GM18858 (cell line): ENCODE data around the gene FA2H.

Experiments used
- ATAC-seq: cut with Tn5 transposase; IDR thresholded peaks from one replicate; pipeline ENCODE4 v1.9.1; 2021; ENCODE audit not compliant: unreplicated experiment

The FA2H gene

DNA sequence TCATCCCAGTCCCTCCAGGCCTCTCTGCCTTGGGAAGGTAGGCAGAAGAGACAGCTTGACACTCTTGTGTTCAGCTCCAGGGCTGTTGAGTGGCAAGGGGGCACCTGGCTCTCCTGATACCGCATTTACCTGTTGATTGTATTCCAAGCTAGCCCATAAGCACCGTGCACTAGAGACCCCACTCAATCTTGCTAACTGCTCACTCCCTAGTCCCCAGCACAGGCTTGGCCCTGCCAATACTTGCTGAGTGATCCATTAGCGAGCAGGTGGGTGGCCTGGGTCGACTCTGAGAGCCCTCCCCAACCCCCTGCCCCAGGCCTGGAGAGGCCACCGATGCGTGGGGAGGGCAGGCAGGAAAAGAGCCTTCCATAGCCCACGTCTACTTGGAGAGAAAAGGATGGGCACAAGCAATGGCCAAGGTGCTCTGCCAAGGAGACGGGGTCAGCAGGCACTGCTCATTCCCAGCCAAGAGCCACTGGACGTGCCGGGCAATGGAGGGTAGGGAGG is 29.5 kb downstream of the FA2H start:
- no peak for ATAC-seq

DNA sequence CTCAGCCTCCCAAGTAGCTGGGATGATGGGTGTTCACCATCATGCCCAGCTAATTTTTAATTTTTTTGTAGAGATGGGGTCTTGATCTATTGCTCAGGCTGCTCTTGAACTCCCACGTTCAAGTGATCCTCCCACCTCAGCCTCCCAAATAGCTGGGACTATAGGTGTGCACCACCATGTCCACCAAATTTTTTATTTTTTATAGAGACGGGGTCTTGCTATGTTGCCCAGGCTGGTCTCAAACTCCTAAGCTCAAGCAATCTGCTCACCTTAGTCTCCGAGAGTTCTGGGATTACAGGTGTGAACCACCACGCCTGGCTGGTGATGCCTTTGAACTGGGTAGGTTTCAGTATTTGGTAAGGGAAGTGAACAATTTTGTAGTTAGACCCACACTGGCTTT is 30.1 kb downstream of the FA2H start:
- ATAC-seq: no peak

DNA sequence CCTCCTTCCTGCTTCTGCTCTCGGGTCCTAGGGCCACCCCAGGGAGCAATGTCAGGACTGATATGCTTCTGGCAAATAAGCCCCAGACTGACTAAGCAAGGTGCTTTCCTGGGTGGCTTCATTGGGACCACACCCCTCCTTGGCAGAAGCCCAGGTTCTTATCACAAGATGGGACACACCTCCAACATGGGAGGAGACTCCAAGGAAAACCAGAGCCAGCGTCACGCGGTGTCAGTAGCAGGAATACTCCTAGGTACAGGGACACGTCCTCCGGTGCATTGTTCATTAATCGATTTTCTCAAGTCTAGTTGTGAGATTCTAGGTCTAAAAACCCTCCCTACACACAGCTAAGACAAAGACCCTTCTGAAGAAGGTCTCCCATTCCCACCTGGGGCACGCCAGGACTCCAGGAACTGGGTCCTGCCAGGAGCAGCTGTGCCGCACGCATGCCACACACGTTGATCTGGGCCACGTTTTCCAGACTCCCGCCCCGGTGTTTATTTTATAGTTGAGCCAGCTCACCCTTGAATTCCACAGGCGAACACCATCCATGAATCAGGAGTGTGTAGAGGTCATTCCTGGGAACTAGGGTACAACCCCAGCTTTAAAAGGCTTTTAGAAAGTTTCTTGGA is 30.8 kb downstream of the FA2H start:
- no peak for ATAC-seq

DNA sequence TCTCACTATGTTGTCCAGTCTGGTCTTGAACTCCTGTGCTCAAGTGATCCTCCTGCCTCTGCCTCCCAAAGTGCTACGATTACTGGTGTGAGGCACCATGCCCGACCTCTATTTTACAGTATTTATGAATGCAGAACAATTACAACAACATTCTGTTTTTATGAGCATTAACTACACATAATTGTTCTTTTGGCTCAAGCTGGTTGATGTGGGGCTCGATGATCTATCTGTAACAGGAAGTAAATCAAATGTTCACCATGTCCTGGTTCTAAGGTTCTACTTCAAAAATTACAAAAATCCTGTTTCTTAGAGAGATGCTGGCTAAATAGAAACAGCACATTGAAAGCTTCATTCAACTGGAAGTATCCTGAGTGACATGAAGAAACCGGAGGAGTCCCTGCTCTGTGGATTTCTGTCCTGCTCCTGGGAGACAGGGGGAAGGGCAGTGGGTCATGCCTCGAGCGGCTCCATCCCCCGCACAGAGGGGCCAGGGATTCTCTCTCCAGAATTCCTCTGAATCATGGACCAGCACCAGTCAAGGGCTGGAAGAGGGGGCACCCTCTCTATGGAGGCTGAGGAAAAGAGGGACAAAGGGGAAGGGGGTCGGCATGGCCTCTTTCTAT is 31.5 kb downstream of the FA2H start:
- no peak for ATAC-seq

DNA sequence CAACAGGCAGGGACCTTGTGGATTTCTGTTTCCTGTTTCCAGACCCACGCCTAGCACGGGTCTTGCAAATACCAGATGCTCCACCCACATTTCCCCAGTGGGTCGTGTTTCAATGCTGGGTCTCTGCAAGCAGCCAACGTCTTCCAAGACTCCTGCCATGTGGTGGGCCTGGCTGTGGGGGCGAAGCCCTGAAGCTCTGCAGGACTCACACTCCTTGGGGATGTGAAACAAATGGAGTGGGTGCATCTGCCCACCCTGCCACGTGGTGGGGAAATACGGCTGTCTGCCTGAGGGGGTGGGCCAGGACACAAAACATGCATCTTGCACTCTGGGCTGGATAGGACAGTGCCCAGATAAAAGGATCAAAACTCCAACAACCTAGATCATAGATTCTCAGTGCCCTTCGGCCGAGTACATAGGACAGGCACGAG is 32.6 kb downstream of the FA2H start:
- ATAC-seq: no peak

DNA sequence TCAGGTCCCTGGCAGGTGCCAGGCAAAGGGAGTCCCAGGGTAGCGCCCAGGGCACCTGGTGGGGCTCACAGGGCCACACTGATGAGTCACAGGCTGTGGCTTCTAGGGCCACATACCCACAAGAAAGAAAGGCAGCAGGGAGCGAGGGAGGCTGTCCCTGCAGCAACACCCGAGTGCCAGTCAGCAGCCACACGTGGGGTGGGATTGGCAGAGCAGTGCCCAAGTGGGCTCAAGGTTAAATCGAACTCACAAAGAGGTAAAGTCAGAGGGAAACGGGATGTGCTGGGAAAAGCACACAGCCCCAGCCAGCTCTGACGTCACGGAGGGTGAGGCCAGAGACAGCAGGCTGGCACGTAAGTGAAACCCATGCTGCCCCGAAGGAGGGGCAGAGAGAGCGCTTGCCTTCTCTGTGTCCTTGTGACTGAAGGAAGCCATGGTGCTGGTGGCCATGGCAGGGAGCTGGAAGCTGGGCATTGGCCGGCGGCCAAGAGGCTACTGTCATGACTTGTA is 33.8 kb downstream of the FA2H start:
- no peak for ATAC-seq

DNA sequence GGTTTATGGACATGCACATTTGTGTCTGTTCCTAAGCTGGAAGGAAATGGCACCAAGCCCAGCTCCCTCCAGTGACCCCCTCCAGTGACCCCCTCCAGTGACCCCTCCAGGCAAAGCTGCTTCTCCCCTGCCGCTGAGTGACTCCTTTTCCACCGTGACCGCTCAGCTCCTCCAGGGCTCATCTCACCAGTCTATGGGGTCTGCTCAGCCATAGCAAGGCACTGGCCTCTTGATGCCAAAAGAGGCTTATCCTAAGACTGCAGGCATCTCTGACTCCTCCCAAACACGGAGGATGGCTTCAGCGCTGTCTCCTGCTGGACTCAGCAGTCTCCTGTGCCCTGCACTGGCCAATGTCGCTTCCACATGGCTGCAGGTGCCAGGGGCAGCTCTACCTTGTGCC is 35.3 kb downstream of the FA2H start:
- ATAC-seq: no peak

DNA sequence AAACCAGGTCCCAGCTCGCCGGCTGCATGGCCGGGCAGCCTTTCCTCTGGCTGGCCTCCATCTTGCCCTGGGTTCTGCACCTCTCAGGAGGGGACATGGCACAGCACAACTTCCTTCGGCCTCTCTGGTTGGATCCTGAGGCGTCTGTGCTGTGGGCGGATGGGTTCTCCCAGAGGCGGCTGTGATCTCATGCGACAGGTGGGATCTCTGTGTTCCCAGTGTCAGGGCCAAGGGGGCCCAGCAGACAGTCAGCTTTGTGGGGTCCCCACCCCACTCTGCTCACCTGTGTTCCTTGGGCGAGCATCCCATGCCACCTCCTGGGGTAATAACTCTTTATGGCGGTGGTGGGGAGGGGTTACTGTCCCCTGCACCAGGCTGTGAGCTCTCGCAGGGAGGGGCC is 35.8 kb downstream of the FA2H start:
- ATAC-seq: no peak

DNA sequence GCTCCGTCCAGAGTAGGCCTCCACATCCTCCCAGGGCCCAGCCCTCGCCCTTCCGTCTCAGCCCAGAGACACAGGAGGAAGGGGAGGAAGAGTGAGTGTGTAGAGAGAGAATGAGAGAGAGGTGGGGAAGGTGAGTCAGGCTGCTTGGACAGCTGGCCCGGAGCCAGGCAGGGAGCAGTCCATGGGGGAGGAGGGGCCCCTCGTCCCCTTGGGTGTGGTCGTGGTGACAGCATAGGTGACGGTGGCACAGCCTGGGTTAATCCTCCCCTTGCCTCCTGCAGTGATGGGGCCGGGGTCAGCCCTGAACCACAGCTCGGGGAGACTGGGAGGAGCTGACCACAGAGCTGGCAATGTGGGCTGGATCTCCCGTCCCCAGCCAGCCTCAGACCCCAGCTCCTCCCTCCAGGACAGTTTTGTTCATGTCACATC is 36.5 kb downstream of the FA2H start:
- no peak for ATAC-seq

DNA sequence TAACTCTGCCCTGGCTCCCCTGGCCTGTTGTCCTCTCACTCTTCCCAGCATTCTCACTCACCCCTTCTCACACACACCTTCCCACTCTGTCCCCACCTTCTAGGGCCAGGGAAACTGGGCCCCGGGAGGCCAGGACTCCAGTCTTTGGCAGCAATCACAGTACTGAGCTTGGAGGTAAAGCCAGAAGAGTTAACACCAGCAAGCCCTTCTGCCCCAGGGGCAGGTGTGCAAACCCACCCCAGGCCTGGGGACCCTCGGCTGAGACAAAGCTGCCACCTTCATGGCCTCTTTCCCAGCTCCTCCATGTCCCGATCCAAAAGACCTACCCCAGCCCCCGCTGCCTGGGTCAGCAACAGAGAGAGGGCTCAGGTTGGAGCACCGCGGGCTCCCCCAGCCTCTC is 37.1 kb downstream of the FA2H start:
- ATAC-seq: no peak

DNA sequence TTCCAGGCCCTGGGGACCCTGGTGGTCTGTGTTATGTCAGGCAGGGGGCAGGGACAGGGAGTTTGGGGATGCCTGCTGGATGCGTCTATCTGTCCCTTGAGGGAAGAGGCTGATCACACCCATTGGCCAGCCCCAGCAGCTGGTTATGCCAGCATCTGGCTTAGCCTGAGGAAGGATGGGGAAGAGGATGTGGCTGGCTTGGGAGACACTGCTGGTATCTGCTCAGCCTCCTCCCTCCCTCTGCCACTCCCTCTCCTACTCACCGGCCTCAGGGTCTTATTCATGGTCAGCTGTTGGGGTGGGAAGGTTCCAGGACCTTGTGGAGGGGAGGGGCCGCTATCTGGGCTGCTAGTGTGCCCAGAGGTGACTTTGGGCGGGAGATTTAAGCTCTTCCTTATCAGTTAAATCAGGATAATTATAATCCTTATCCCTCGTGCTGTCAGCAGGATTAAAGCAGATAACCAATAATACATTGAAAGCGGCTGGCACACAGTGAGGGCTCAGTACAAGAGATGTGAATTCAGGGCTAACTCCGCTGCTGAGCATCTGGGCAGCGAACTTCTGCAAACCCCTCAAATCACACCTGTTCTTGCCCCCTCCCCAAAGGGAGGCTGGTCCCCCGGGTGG is 38.0 kb downstream of the FA2H start:
- no peak for ATAC-seq

DNA sequence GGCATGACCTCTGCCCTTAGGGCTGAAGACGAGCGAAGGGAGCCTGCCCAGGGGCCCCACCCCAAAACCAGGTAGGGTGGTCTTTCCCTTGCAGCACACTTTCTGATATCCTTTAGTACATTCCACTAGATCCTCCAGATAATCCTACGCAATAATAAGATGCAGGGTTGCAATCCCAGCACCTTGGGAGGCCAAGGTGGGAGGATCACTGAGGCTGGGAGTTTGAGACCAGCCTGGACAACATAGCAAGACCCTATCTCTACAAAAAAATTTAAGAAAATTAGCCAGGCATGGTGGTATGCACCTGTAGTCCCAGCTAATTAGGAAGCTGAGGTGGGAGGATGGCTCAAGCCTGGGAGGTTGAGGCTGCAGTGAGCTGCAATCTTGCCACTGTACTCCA is 39.1 kb downstream of the FA2H start:
- no peak for ATAC-seq

DNA sequence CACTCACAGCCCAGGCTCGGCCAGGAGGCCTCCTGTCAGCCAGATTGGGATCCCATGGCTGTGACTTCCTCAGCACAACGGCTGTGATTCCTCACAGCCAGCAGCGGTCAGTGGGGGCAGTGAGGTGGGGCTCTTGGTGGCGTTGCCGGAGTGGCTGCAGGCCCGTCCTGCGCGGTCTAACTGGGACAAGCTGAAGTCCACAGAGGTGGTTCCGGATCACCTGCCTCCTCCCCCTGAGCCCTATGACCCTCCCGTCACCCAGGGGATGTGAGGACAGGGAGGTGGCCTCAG is 39.5 kb downstream of the FA2H start:
- no peak for ATAC-seq

DNA sequence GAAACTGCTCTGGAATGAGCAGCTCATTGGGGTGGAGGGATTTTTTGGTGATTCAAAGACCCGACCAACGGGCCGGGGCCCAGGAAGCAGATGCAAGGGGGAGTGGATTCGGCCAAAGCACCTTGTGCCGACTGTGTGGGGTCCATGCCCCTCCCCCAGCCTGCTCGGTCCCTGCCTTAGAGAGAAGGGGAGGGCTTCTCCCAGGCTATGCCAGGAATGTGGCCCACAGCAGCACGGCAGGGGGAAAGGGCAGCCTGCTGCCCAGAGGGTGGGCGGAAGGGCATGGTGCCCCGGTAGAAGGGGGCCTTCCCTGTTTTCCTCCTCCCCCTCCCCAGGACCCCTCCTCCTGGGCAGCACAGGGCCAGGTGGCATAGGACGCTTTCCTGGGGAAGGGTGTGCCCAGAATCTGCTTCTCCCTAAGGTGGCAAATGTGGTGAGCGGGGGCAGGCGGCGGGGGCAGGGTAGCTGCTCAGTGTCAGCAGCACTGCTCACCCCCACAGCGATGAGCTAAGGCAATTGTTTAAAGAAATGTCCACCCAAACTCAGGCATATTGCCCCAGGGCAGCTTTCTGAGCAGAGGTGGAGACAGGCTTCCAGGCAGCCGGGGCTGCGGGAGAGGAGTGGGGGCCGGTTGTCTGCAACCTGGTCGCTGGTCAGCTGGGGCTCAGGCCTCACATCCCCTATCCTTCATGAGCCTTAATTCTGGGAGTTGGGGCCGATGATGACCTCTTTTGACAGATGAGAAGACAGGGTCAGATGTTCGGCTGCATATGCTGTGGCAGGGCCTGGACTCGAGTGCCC is 40.1 kb downstream of the FA2H start:
- ATAC-seq: no peak

DNA sequence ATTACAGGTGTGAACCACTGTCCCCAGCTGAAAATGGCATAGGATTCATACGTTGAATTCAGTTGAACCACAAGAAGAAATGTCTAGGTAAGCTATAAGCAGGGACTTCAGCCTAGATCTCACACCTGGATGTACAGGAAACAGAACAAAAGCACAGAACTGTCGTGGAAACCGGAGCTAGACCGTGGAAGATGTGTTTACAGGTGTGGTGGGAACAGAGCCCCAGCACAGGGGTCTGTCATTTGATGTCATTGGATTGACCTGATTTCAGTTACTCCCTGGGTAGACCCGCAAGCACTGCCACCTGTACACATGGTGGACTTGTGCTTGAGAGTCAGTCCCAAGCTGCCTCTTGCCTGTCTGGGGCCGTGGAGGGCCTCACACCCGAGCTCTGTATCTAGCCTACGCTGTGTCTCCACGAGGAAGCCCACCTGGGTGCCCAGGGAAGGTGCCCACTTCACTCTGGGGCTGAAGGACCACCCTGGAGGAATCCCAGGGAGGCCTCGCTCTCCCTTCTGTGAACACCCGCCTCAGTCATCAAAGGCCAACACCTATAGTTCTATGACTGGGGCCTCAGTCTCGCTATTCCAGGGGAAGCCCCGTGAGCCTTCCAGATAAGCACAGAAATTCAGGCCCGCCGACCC is 41.8 kb downstream of the FA2H start:
- ATAC-seq: no peak

DNA sequence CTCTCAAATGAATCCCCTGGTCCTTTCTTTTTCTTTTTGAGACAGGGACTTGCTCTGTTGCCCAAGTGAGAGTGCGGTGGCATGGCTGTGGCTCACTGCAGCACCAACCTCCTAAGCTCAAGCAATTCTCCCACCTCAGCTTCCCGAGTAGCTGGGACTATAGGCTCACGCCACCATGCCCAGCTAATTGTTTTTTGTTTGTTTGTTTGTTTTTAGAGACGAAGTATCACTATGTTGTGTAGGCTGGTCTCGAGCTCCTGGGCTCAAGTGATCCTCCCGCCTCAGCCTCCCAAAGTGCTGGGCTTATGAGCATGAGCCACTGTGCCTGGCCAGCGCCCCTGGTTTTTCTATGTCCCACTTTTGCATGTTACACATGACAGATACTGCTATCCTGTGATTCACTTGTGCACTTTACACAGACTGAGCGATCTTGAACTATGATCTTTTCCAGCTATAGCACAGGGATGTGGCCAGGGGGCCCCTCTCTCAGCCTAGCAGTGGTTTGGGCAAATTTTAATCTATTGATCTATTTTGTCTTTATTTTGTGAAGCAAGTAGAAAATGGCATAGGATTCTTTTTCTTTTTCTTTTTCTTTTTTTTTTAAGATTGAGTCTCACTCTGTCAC is 42.7 kb downstream of the FA2H start:
- ATAC-seq: no peak

DNA sequence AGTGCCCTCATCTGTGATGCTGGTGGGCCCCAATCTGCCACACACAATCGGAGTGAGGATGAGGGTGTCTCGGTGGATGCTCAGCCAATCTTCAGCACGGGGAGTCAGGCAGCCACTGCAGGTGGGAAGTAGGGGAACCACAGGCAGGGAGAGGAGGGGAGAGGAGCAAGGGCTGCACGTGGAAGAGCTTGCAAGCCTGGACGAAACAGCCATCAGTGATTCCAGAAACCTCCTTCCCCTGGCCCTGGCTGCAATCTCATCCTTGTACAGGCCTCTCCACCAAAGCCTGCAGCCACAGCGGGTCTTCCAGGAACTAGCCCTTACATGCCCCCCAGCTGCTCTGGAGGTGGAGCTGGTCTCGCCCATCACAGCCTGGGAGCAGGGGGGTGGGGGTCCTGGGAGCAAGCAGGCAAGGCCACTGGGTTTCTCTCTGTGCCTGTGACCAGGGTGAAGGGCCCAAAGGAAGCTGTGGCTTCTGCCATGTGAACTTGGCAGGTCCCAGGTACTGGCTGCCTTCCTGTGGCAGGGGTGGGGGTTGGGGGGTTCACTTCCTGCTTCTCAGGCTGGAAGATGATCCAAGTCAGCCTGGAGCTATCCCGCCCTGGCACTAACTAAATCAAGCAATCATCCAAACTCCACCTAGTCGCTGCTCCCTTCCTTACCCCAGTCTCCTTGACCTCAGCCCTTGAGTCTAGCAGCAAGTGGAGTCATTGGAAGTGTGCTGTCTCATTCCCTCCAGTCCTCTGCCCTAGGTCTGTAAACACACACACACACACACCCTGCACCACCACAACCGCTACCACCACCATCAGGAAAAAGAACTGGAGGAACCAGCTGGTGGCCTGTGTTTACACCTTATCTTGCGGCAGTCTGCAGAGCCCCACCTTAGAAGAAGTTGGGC is 44.6 kb downstream of the FA2H start:
- no peak for ATAC-seq

DNA sequence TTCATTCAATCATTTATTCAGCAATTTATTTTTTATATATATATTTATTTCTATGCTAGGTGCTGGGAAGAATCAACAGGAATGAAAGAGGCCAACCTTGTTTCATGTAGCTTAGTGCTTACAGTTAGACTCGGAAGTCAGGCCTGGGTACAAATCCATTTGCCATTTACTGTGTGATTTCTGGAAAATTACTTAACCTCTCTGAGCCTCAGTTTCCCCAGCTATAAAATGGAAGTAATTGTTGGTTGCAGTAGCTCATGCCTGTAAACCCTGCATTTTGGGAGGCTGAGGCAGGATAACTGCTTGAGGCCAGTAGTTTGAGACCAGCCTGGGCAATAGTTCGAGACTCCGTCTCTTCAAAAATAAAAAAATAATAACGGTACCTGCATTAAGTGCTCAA is 46.7 kb downstream of the FA2H start:
- ATAC-seq: no peak

DNA sequence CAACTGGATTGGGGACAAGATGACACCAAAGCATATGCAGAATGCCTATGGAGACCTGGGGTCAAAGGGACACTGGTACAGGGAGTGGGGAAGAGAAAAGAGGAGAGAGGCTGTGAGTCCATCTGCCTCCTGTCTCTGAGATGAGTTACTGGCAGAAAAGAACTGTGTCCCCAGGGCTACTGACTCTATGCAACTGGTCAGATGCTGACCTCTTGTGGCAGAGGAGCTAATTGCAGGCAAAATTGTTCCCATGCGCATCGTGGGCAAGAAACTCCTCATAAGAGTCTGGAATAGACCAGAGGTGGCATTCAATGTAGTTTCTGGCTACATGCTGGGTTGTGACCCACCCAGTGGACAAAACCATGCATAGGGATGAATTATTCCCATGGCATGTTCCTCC is 47.9 kb downstream of the FA2H start:
- no peak for ATAC-seq
